OCI-LY7 (cell line): ENCODE results near the gene FCGR2B. TPM values are rescaled to one million over a fixed set of nuclear protein-coding genes. Genes with fewer than 3 reads are reported as not detected.
"Not testable (repeated sequence)": the region's sequence is repeated elsewhere in the genome, so short reads cannot be mapped to it uniquely, and the experiment has no call there.

Source experiments
- BruUV-seq: library from RNA; stranded (reverse); fragments of 400-500 nt; replicated peaks from 2 replicates; lab custom pipeline; 2021; lab: Mats Ljungman, UMichigan
- CTCF ChIA-PET: fragments of 300-600 bp; sonication (Branson Sonifier 250); formaldehyde crosslinking; loops from one replicate; lab custom pipeline; 2022; ENCODE audit warnings: antibody characterized with exemption; ENCODE audit not compliant: unreplicated experiment; lab: Charles Lee
- POLR2A ChIA-PET: fragments of 300-600 bp; sonication (Branson Sonifier 250); formaldehyde crosslinking; loops from one replicate; lab custom pipeline; 2022; ENCODE audit warnings: antibody characterized with exemption; lab: Charles Lee
- DNase-seq: peaks from one replicate; pipeline ENCODE4 v3.0.0-alpha.2; 2015; ENCODE audit warnings: low spot score
- H2AFZ ChIP-seq: fragments of 200-600 bp; sonication (generic), shearing (Covaris generic); 2 replicates; pipeline ENCODE4 v1.6.1; 2014; ENCODE audit warnings: mild to moderate bottlenecking, antibody characterized with exemption, low read length, moderate library complexity
- H3K27ac ChIP-seq: fragments of 200-600 bp; sonication (generic); 2 replicates; pipeline ENCODE4 v1.5.1; 2014; ENCODE audit warnings: mixed run types, low read depth, mild to moderate bottlenecking, moderate library complexity, low read length, inconsistent platforms; ENCODE audit not compliant: poor library complexity, severe bottlenecking
- H3K36me3 ChIP-seq: fragments of 200-600 bp; sonication (generic); 2 replicates; pipeline ENCODE4 v1.6.1; 2014; ENCODE audit warnings: mild to moderate bottlenecking, antibody characterized with exemption, low read length, moderate library complexity, mixed read lengths; ENCODE audit not compliant: insufficient read depth
- H3K4me1 ChIP-seq: fragments of 200-600 bp; sonication (generic); 2 replicates; pipeline ENCODE4 v1.5.1; 2014; ENCODE audit warnings: mild to moderate bottlenecking, low read length; ENCODE audit not compliant: insufficient read depth, poor library complexity, severe bottlenecking
- H3K4me2 ChIP-seq: fragments of 200-600 bp; sonication (generic); 2 replicates; pipeline ENCODE4 v1.6.1; 2014; ENCODE audit warnings: mild to moderate bottlenecking, low read length
- H3K4me3 ChIP-seq: fragments of 200-600 bp; sonication (generic); 2 replicates; pipeline ENCODE4 v1.5.1; 2014; ENCODE audit warnings: mild to moderate bottlenecking, low read depth, low read length; ENCODE audit not compliant: poor library complexity, severe bottlenecking
- H3K79me2 ChIP-seq: fragments of 200-600 bp; sonication (generic); 2 replicates; pipeline ENCODE4 v1.6.1; 2016; ENCODE audit warnings: low read depth, mild to moderate bottlenecking, low read length, moderate library complexity, mixed read lengths; ENCODE audit not compliant: insufficient read depth
- H3K9me2 ChIP-seq: fragments of 200-600 bp; sonication (generic); 2 replicates; pipeline ENCODE4 v1.6.1; 2016; ENCODE audit warnings: mild to moderate bottlenecking, low read length, mixed read lengths; ENCODE audit not compliant: insufficient read depth
- H3K9me3 ChIP-seq: fragments of 200-600 bp; sonication (generic); 2 replicates; pipeline ENCODE4 v1.6.1; 2014; ENCODE audit warnings: mild to moderate bottlenecking, mixed run types, low read length, mixed read lengths
- H4K20me1 ChIP-seq: fragments of 200-600 bp; sonication (generic); 2 replicates; pipeline ENCODE4 v1.6.1; 2014; ENCODE audit warnings: mild to moderate bottlenecking, antibody characterized with exemption, low read length, moderate library complexity, mixed read lengths; ENCODE audit not compliant: insufficient read depth
- CTCF ChIP-seq: fragments of 200-600 bp; sonication (generic); conservative IDR thresholded peaks from 2 replicates; pipeline ENCODE4 v1.5.1; 2014; ENCODE audit warnings: mild to moderate bottlenecking, antibody characterized with exemption, low read length, moderate library complexity, mixed read lengths
- EZH2phosphoT487 ChIP-seq: fragments of 200-600 bp; sonication (generic); IDR thresholded peaks from 2 replicates; pipeline ENCODE4 v1.6.1; 2018; ENCODE audit warnings: low read depth, borderline replicate concordance, mild to moderate bottlenecking, mixed run types, antibody characterized with exemption, low read length, moderate library complexity, mixed read lengths
- intact Hi-C: fragments of 100-400 bp; cut with micrococcal nuclease; formaldehyde crosslinking; loops from one replicate; pipeline ENCODE4 v1.10.0; 2022; ENCODE audit not compliant: unreplicated experiment
- total RNA-seq, 2 experiments: library from RNA; depleted of rRNA in 1 of 2; stranded (reverse); fragments of >200 nt in 1 of 2; shearing (Covaris generic) in 1 of 2; gene quantifications; 2 replicates each; pipeline ENCODE4 v1.2.3, GENCODE V29; 2014 to 2022

FCGR2B gene
- total RNA-seq, 2 experiments from 2014 or later = 4.6 to 4.8 TPM

DNA sequence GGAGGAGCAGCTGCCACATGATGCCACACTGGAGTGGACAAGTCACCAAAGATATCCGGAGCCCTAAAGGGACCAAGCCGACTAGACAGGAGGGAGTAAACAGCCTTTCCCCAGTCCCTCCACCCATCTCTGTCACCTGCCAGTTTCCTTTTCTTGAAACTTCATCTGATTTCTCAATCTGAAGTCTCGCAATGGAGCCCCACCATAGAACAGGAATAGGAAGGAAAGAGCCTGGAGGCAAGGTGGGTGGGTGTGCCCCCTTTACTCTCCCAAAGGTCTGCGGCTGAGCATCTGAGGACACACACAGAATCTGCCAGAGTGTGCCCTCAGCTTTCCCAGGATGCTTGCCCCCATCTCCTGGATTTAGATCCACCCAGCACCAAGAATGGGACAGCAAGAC, 31.9 kb upstream of the FCGR2B start, which contains the start of gene FCGR3B:
Gene FCGR3B, minus strand, starts transcription at position 101 of the 400 bp plus-strand sequence. Its CDS starts 82 bp downstream, at position 19.
- Histone ChIP-seq H3K27ac (no peak within 1 kb of the TSS), H3K9me3 (no peaks in the 10 kb centered on the region), H3K4me2 (no peak within 1 kb of the TSS), H3K79me2 (no peaks in the 10 kb centered on the region), H2AFZ (no peak within 1 kb of the TSS), H3K9me2 (no peaks in the 10 kb centered on the region), H3K36me3 (no peaks in the 10 kb centered on the region), H4K20me1 (no peaks in the 10 kb centered on the region), H3K4me3 (no peak within 1 kb of the TSS), H3K4me1 (no peaks in the 10 kb centered on the region)
- CTCF ChIA-PET = no interaction called here
- no peak for DNase-seq
- TF ChIP-seq CTCF = no peak
- TF ChIP-seq EZH2phosphoT487 = no peak
- POLR2A ChIA-PET = no interaction called here
- BruUV-seq = no TSS peak
- intact Hi-C loops = loop anchor here (10.0 kb wide), 1 partner anchor 76 kb away; no protein-coding TSS in a partner anchor

DNA sequence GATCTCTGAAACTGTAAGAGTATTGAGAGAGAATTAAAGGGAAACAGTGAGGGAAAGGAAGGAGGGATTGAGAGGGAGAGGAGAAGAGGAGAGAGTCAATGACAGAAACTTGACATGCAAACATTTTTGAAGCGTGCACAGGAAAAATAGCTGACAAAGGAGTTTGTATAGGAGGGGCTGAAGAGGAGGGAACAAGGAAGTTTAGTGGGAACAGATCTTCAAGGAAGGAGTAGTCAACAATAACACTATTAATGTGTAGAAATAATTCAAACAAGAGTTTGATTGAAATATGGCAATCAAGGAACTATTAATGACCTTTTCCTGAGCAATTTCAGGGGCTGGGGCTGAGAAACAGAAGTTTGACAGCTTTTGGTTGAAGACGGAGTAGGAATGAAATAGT, 27.9 kb upstream of the FCGR2B start:
- H3K4me3 ChIP-seq, H3K4me1 ChIP-seq, DNase-seq, H3K9me3 ChIP-seq, H3K27ac ChIP-seq, H3K36me3 ChIP-seq, H3K4me2 ChIP-seq, H3K79me2 ChIP-seq, POLR2A ChIA-PET, H4K20me1 ChIP-seq, H2AFZ ChIP-seq, CTCF ChIA-PET, BruUV-seq, H3K9me2 ChIP-seq: not testable (repeated sequence)
- intact Hi-C loops = loop anchor here (10.0 kb wide), 1 partner anchor 80 kb away; no protein-coding TSS in a partner anchor

- CTCF ChIA-PET, H3K27ac ChIP-seq, DNase-seq: not testable (repeated sequence)
Observed at GRCh38 chr1:161636189-161636782, 26.7 kb upstream of the FCGR2B start.

DNA sequence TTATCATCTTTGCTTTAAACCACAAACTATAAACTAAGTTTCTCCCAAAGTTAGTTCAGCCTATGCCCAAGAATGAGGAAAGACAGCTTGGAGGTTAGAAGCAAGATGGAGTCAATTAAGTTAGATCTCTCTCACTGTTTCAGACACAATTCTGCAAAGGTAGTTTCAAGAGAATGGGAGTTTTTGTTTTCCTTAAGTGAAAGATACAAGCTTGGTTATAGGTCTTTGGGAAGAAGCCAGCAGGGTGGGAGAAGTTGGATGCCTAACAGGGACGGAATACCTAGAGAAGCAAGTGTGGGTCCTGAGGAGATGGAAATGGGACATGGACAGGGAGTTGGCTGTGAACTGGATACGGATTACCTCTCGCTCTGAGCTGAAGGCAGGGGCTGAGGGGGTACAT, 26.0 kb upstream of the FCGR2B start:
- not testable (repeated sequence) for H4K20me1 ChIP-seq, DNase-seq, H3K36me3 ChIP-seq, H3K27ac ChIP-seq, H3K4me3 ChIP-seq, H3K4me1 ChIP-seq, H2AFZ ChIP-seq, H3K9me2 ChIP-seq, BruUV-seq, H3K4me2 ChIP-seq, H3K79me2 ChIP-seq, H3K9me3 ChIP-seq
- CTCF ChIA-PET = interaction anchor here (0.6 kb wide), 1 partner anchor 9 kb away, joined by 4 read pairs; no protein-coding TSS in a partner anchor
- intact Hi-C loops = loop anchor here (10.0 kb wide), 1 partner anchor 82 kb away; no protein-coding TSS in a partner anchor
- POLR2A ChIA-PET = interaction anchor here (1.2 kb wide), 1 partner anchor 71 kb away, joined by 4 read pairs; the partner anchor contains the start of gene FCRLA

More at GRCh38 chr1:161636189-161636782, 26.7 kb upstream of the FCGR2B start:
- not testable (repeated sequence) for H3K4me1 ChIP-seq, H4K20me1 ChIP-seq, H3K4me2 ChIP-seq, H3K4me3 ChIP-seq, H3K36me3 ChIP-seq, H3K9me3 ChIP-seq, H2AFZ ChIP-seq, BruUV-seq, H3K9me2 ChIP-seq, H3K79me2 ChIP-seq
- POLR2A ChIA-PET = interaction anchor here (1.2 kb wide), 1 partner anchor 71 kb away, joined by 4 read pairs; the partner anchor contains the start of gene FCRLA
- intact Hi-C loops = loop anchor here (10.0 kb wide), 1 partner anchor 81 kb away; no protein-coding TSS in a partner anchor

DNA sequence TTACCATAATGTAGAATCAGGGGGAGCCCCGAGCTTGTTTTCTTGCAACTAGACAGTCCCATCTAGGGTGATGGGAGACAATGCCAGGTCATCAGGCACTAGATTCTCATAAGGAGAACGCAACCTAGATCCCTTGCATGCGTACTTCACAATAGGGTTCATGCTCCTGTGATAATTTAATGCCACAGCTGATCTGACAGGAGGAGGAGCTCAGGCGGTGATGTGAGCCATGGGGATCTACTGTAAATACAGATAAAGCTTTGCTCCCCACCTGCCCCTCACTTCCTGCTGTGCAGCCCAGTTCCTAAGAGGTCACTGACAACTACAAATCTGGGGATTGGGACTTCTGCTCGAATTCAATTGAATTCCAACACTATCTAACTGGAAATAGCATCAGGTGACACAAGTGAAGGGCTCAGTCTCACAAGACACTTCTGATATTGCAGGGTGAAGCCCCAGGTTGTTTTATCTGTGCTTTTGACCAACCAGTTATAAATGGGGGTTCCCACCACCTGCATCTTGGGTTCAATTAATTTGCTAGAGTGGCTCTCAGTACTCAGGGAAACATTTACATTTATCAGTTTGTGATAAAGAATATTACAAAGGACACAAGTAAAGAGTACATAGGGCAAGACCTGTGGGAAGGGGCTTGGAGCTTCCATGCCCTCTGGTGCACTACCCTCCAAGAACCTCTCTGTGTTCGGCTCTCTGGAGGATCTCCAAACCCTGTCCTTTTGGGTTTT, 24.5 kb upstream of the FCGR2B start:
- intact Hi-C loops = loop anchor here (10.0 kb wide), 1 partner anchor 84 kb away; no protein-coding TSS in a partner anchor

More for the DNA sequence above, 24.5 kb upstream of the FCGR2B start:
- H3K9me3 ChIP-seq, H3K27ac ChIP-seq, H3K4me2 ChIP-seq, H4K20me1 ChIP-seq, H3K36me3 ChIP-seq, POLR2A ChIA-PET, CTCF ChIA-PET, H3K79me2 ChIP-seq, H3K4me3 ChIP-seq, BruUV-seq, DNase-seq, H3K4me1 ChIP-seq, H3K9me2 ChIP-seq, H2AFZ ChIP-seq: not testable (repeated sequence)
